Neuron (in vitro differentiated cells): ENCODE results near the gene ABCA2.
"Not testable (repeated sequence)": the region's sequence is repeated elsewhere in the genome, so short reads cannot be mapped to it uniquely, and the experiment has no call there.

Source experiments
- H2AFZ ChIP-seq: one replicate; pipeline ENCODE4 v1.6.1; 2013; ENCODE audit warnings: low read depth, mild to moderate bottlenecking, inconsistent platforms, low read length, moderate library complexity
- H3K27me3 ChIP-seq: one replicate; pipeline ENCODE4 v1.6.1; 2013; ENCODE audit warnings: low read length; ENCODE audit not compliant: insufficient read depth
- H3K36me3 ChIP-seq: one replicate; pipeline ENCODE4 v1.6.1; 2013; ENCODE audit warnings: low read length; ENCODE audit not compliant: insufficient read depth
- H3K4me1 ChIP-seq: one replicate; pipeline ENCODE4 v1.6.1; 2013; ENCODE audit warnings: low read length; ENCODE audit not compliant: insufficient read depth
- H3K4me3 ChIP-seq: 2 replicates; pipeline ENCODE4 v1.5.1; 2013; ENCODE audit warnings: mild to moderate bottlenecking, low read length, moderate library complexity
- H3K9me3 ChIP-seq: one replicate; pipeline ENCODE4 v1.6.1; 2013; ENCODE audit warnings: low read length

The ABCA2 gene

DNA sequence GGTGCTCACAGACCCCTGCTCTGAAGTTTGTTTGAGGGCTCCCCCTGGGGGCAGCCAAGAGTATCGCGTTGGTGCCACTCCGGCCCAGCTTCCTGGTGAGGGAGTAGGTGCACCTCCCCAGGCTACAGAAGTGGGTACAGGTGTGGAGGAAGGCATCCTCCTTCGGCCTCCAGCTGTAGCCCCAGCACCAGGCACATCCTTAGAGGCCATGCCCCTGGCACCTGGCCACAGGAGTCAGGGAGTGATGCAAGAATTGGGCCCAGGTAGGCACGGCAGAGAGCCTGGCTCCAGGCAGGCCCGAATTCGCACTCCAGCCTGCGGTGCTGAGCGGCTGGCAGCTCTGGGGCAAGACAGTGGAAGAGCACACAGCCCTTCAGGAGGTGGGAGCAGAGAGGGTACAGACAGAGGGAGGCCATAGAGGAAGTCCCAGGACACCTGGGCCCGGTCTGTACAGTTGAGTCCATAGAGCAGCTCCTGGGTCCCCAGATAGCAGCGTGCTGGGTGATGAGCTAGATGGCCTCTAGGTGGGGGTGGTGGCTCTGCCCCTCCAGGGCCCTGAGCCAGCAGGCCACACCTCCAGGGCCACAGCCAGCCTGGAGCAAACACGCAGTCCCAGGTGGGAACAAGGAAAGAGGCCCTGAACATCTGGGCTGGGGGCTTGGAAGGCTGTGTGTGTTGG is 40.0 kb upstream of the ABCA2 start:
- H3K27me3 ChIP-seq: no peaks in the 10 kb centered on the region
- H3K4me1 ChIP-seq: peaks cover 22% of the 10 kb centered on the region
- peaks cover 2% of the 10 kb centered on the region for H3K36me3 ChIP-seq
- H3K9me3 ChIP-seq: no peaks in the 10 kb centered on the region
- H2AFZ ChIP-seq: no peak overlapping the region
- no peak overlapping the region for H3K4me3 ChIP-seq

DNA sequence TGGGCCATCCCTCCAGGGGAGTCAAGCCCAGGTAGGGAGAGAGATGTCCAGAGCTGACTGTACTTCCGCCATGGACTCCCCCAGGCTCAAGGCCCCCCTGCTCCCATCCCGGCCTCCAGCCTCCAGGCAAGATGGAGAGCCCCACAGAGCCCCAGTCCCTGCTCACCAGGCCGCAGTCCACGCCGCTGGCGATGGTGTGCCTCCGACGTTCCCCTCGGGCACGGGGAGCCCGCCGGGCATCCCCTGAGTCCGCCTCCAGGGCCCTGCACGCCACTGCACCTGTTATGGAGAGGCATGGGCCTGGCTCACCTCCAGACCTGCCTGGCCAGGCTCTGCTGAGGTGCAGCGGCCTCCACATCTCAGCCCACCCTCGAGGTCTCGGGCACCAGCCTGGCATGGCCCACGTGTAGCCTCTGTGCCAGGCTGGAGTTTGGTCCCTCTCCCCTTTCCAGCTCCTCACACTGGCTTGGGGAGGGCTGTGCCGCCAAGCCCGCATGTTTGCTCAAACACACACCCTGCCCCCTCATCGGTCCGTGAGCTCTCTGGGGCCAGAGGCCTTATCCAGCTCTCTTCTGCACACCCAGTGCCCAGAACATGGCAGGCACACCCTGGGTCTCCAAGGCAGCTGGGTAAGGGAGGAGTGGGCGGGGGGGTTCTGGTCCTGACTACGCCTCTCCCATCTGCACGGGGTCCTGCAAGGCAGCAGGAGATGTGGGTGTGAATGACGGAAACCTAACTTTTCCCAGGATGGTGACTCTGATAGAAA is 38.2 kb upstream of the ABCA2 start:
- Histone ChIP-seq H3K4me3 (no peak overlapping the region), H3K9me3 (no peaks in the 10 kb centered on the region), H2AFZ (no peak overlapping the region), H3K36me3 (peaks cover 2% of the 10 kb centered on the region), H3K4me1 (peaks cover 18% of the 10 kb centered on the region), H3K27me3 (no peaks in the 10 kb centered on the region)

DNA sequence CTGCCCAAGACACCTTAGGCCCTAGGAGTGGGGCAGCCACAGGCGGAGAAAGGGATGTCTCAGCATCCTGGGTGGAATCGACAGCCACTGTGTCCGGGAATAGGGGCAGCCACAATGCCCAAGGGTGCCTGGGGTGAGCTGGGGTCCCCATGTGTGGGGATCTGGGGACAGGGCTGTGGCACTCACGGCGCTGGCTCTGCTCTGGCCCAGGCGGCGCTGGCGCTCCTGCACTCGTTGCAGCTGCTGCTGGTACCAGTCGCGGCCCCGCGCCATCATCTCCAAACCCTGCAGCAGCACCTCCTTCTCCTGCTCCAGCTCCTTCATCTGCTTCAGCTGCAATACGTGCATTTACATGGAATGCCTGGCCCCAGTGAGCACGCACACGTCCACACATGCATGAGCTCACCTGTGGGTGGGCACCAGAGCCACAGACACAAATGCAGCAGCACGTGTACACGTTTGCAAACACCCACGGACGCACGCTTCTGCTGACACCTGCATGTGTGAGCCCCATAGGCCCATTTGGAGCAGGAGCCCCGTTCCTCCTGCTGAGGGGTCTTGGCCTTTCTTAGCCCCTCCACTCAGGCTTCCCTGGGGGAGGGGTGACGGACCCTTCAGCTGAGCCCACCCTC is 37.4 kb upstream of the ABCA2 start:
- peaks cover 11% of the 10 kb centered on the region for H3K4me1 ChIP-seq
- no peak overlapping the region for H2AFZ ChIP-seq
- no peaks in the 10 kb centered on the region for H3K9me3 ChIP-seq
- H3K36me3 ChIP-seq: peaks cover 2% of the 10 kb centered on the region
- no peaks in the 10 kb centered on the region for H3K27me3 ChIP-seq
- no peak overlapping the region for H3K4me3 ChIP-seq

DNA sequence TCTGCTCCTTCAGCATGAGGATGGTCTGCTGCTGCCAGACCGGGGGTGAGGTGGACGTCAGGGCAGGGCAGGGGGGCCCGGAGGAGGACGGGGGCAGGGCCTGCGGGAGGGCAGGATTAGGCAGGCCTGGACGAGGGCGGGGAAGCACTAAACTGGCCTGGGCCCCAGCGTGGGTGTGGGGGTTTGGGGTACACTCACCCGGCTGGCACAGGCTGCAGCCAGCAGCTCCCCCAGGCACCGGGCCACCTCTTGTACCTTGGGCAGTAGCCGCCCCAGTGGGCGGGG is 36.8 kb upstream of the ABCA2 start:
- H3K4me3 ChIP-seq: no peak overlapping the region

DNA sequence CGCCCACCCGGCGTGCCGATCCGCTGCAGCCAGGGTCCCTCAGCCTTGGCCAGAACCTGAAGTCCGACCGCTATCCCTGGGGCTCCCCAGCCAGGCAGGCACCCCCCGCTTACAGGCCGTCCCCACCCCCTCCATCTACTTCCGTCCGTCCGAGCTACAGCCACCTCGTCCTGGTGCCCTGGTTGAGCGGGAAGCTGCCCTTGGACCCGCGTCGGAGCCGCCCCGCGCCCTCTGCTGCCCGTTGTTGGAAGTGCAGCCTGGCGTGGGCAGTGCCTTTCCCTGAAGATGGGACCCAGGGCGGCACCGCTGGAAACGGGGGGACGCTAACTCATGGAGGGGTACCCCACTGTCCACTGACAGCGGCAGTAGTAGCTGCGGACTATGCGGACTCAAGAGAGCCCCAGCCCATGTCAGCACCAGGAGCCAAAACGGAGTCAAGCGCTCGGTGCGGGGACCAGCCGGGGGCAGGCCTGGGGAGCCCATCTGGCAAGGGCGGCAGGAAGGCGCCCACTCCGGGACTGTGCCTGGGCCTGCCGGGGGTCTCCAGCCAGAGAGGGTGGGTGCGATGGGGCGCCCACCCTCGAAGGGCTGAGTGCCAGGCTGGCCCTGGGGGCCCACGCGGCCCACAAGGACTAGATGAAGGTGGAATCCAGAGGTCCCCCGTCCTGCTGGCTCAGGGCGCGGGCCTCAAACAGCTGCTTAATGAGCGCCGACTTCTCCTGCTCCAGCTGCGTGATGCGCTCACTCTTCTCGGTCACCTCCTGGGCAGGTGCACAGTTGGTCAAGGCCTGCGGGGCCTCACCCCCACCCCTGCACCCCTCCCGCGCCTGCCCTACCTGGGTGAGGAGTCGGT is 36.2 kb upstream of the ABCA2 start:
- peaks cover 7% of the 10 kb centered on the region for H3K4me1 ChIP-seq
- no peaks in the 10 kb centered on the region for H3K27me3 ChIP-seq

More for the DNA sequence above, 36.8 kb upstream of the ABCA2 start:
- Histone ChIP-seq H2AFZ (no peak overlapping the region), H3K9me3 (no peaks in the 10 kb centered on the region), H3K4me1 (peaks cover 11% of the 10 kb centered on the region), H3K27me3 (no peaks in the 10 kb centered on the region), H3K36me3 (peaks cover 2% of the 10 kb centered on the region)

DNA sequence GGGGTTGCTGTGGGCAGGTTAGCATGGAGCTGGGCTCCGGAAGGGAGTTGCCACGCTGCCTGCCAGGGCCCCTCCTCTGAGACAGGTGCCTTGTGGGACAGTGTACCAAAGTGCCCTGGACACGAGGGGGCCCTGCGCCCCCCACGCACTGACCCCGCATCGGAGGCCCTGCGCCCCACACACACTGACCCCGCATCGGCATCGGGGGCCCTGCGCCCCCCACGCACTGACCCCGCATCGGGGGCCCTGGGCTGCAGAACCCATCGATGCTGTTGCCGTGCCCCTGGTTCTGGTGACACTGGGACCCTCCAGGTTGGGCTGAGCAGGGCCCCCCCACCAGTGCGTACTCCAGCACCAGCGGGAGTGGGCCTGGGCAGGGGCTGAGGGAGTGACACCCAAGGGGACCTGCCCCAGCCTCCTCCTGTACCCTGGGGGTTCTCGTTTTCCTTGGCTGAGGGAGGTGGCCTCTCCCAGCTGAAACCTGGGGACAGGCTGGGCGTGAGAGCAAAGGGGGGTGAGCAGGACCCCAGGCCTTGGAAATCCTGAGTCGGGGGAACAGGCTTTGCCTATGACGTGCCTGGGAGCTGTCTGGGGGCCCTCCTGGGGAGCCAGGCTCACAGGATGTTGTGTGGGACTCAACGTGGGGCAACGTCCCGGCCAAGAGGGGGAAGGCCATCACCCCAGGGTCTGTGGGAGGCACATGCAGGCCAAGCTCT is 35.4 kb upstream of the ABCA2 start:
- Histone ChIP-seq H3K4me1 (no peaks in the 10 kb centered on the region), H3K27me3 (peaks cover 6% of the 10 kb centered on the region), H3K36me3 (peaks cover 2% of the 10 kb centered on the region), H3K9me3 (no peaks in the 10 kb centered on the region), H3K4me3 (no peak overlapping the region), H2AFZ (no peak overlapping the region)

More for the DNA sequence above, 36.2 kb upstream of the ABCA2 start:
- H3K36me3 ChIP-seq: peaks cover 2% of the 10 kb centered on the region
- no peaks in the 10 kb centered on the region for H3K9me3 ChIP-seq
- no peak overlapping the region for H3K4me3 ChIP-seq
- no peak overlapping the region for H2AFZ ChIP-seq

DNA sequence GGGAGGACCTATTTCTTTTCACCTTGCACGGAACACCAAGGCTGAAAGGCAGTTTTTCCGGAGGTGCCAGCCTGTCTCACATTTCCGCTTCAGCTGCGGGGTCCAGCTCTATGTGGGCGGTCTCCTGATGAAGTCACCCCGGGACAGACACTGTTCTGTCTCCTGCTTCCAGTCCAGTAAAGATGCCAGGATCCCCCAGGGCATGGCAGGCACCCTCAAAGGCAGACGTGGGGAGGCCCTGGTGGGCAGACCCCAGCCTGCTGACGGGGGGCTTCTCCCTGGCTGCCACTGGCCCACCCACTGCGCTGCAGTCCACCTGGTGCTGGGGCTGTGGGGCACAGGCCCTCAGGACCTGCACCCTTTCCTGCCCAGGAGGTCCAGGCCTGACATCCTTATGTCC is 34.8 kb upstream of the ABCA2 start:
- not testable (repeated sequence) for H3K36me3 ChIP-seq, H3K4me3 ChIP-seq, H3K4me1 ChIP-seq, H2AFZ ChIP-seq, H3K9me3 ChIP-seq, H3K27me3 ChIP-seq

DNA sequence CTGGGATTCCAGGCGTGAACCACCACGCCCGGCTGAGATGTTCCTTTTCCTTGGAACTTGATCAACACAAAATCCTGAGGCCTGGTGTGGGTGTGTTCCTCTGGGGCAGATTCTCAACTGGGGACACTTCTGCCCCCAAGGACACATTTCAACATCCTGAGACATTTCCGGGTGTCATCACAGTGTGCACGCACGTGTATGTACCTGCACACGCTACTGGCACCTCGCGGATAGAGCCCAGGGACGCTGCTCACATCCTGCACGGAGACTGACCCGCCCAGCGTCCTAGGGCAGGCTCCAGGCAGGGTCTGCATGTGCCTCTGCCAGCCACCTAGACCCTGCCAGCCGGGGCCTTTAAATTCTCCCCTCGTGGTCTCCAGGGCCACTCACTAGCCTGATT is 34.3 kb upstream of the ABCA2 start:
- Histone ChIP-seq H3K4me1 (no peaks in the 10 kb centered on the region), H2AFZ (no peak overlapping the region), H3K4me3 (no peak overlapping the region), H3K36me3 (peaks cover 2% of the 10 kb centered on the region), H3K27me3 (peaks cover 7% of the 10 kb centered on the region), H3K9me3 (no peaks in the 10 kb centered on the region)

DNA sequence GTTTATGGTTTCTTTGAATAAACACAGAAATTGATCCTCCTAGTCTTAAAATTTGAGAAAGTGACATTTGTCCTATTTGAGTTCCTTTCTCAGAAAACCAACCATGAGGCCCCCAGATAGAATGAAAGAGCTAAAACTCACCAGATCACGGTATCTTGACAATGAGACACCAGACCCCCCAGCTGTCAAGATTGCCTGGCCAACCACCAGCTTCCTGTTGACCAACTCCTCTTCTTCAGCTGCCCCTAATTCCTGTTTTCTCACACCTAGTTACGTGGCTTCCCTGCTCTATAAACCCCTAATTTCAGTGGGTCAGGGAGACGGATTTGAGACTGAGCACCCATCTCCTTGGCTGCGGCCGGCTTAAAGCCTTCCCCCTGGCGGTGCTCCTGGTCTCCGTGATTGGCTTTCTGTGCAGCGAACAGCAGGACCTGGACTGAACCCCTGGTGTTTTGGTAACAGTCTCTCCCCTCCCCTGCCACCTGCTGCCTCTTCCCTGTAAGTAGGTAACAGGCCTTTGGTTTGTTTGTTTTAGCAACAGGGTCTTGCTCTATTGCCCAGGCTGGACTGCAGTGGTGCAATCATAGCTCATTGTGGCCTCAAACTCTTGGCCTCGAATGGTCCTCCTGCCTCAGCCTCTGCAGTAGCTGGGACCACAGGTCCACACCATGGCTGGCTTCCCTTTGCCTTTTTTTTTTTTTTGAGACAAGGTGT is 30.6 kb upstream of the ABCA2 start:
- H3K27me3 ChIP-seq: peaks cover 36% of the 10 kb centered on the region

DNA sequence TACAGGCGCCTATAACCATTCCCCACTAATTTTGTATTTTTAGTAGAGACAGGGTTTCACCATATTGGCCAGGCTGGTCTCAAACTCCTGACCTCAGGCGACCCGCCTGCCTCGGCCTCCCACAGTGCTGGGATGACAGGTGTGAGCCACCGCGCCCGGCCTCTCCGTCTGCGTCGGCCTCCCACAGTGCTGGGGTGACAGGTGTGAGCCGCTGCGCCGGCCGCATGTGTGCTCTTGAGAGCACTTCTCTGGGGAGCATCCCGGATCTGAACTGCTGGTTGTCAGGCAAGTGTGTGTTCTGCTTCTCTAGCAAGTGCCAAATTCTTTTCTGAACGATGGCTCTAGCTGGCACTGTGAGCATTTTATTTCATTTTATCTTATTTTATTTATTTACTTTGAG is 29.5 kb upstream of the ABCA2 start:
- Histone ChIP-seq H2AFZ (no peak overlapping the region), H3K36me3 (no peaks in the 10 kb centered on the region), H3K9me3 (no peaks in the 10 kb centered on the region), H3K4me1 (peaks cover 13% of the 10 kb centered on the region), H3K27me3 (peaks cover 47% of the 10 kb centered on the region), H3K4me3 (no peak overlapping the region)

More for the DNA sequence above, 30.6 kb upstream of the ABCA2 start:
- Histone ChIP-seq H3K36me3 (no peaks in the 10 kb centered on the region), H3K4me3 (no peak overlapping the region), H2AFZ (no peak overlapping the region), H3K4me1 (peaks cover 13% of the 10 kb centered on the region), H3K9me3 (no peaks in the 10 kb centered on the region)

DNA sequence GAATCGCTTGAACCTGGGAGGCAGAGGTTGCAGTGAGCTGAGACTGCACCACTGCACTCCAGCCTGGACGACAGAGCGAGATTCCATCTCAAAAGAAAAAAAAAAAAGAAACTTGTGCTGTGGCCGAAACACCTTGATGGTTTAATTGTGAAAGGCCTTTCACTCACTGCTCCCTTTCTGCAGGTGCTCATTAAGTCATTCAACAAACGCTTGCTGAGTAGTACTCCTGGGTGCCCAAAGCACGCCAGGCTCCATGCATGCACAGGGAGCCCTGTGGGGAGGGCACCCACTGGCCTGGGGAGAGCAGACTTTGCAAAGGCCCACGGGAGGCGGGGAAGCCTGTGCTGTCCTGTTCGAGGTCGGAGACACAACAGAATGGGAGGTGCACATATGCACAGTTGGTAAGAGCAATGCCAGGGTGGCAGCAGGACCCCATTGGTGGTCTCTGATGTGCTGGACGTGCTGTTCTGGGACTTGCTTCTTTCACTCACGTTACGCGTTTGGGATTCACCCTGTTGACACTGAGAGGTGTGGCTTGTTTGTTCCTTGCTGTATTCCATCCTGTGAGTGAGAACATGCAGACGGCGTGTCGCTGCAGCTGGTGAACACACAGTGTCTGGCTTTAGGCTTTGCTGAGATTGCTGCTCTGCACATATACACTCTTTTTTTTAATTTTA is 28.8 kb upstream of the ABCA2 start:
- no peaks in the 10 kb centered on the region for H3K36me3 ChIP-seq
- peaks cover 54% of the 10 kb centered on the region for H3K27me3 ChIP-seq
- no peak overlapping the region for H2AFZ ChIP-seq
- no peak overlapping the region for H3K4me3 ChIP-seq
- peaks cover 13% of the 10 kb centered on the region for H3K4me1 ChIP-seq
- no peaks in the 10 kb centered on the region for H3K9me3 ChIP-seq
